22Rv1 (cell line): ENCODE results near the gene MCOLN2.

Experiments used
- H3K27ac ChIP-seq: fragments of 450-650 bp; 2 replicates; pipeline ENCODE4 v1.5.1; 2017
- CTCF ChIP-seq: fragments of 450-650 bp; IDR thresholded peaks from 2 replicates; pipeline ENCODE4 v1.5.1; 2017; ENCODE audit warnings: mild to moderate bottlenecking
- ZFX ChIP-seq: fragments of 450-650 bp; IDR thresholded peaks from 2 replicates; pipeline ENCODE4 v1.6.1; 2017; ENCODE audit warnings: antibody characterized with exemption, borderline replicate concordance

MCOLN2 gene

DNA sequence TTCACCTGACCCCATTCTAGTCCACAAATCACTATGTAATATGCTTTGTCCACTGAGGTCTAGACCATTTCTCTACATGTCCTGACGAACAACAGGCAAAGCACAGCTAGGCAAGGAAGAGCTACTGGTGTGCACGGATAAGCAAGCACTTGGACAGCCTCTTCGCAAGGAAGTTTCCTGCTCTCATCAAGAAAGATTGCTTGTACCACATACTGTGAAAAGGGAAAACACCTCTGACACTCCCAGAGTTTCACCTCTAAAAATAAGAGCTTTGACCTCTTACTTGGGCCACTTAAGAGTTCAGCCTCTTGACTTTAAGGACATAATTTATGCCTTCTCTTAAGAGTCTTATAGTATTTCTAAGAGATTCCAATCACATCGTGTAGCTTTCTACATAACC, 67.9 kb downstream of the MCOLN2 start:
- H3K27ac ChIP-seq = no peak overlapping the region
- TF ChIP-seq ZFX (no peak), CTCF (no peak)

DNA sequence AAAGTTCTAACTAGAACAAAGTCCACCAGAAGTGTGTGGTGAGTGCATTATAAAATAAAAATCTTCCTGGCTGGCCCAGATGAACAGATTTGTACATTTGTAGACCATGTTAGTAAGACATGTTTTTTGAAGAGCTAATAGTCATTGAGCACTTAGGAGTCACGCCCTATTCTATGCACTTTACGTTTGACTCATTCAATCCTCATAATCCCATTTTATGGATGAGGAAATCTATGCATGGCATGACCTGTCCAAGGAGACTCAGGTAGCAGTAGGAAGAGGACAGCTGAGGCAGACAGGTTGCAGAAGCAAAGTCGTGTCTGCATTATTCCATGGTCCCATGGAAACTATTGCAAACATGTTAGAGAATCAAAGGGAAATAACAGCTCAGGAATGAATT, 73.6 kb downstream of the MCOLN2 start:
- no peak overlapping the region for H3K27ac ChIP-seq
- TF ChIP-seq CTCF (no peak), ZFX (no peak)

GRCh38 chr1:84920159-84920558, 76.8 kb downstream of the MCOLN2 start:
- TF ChIP-seq CTCF (no peak), ZFX (no peak)
- H3K27ac ChIP-seq = no peak overlapping the region

- TF ChIP-seq CTCF = no peak
- no peak for TF ChIP-seq ZFX
- no peak overlapping the region for H3K27ac ChIP-seq
These were observed 77.4 kb downstream of the MCOLN2 start for GRCh38 chr1:84919461-84919970.

DNA sequence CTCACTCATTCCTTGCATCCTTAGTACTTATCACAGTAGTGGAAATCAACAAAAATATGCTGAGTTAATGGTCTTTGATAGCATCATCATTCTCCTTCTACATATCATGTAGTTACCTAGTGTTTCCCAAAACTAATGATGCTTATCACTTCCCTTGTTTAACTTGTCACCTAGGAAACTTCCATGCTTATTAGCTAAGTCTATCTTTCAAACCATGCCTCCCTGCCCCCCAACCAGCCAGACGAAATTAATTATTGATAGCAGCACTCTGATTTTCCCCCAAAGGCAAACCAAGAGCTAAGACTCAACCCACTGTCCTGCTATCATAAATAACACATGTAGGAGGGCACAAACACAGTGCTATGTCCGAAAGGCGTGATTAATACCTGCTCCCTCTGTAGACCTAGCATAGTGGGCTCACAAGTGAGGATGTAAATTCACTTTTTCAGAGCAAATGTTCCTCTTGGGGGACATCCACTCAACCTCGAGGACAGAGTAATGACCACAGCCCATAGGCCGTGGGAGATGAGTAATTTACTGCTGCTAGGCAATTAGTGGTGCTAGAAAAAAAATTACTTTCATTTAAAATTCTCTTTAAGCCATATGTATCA, 78.1 kb downstream of the MCOLN2 start:
- H3K27ac ChIP-seq = no peak overlapping the region
- TF ChIP-seq ZFX (no peak), CTCF (no peak)

GRCh38 chr1:84916897-84917296, 80.0 kb downstream of the MCOLN2 start:
- no peak overlapping the region for H3K27ac ChIP-seq
- no peak for TF ChIP-seq CTCF
- no peak for TF ChIP-seq ZFX

DNA sequence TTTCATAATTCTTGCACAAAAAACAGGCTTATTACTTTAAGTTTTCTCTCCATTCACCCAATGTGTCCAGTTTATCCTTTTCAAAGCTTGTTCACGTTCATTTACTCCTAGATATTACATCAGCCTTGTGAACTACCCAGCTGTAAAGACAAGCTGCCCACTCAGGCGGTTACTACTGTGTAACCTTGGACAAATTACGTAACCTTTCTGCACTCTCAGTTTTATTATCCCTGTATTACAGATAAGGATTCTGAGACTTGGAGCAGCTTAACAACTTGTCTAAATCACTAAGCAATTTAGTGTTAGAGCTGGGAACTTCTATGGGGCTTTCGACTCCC, 83.4 kb downstream of the MCOLN2 start:
- no peak overlapping the region for H3K27ac ChIP-seq
- TF ChIP-seq ZFX = no peak
- no peak for TF ChIP-seq CTCF
